Hindlimb muscle (tissue), 1 donor: ENCODE results near the gene PODN. TPM values are rescaled to one million over a fixed set of nuclear protein-coding genes. Genes with fewer than 3 reads are reported as not detected.

ENCODE experiments used
- DNase-seq: peaks from one replicate; pipeline ENCODE4 v3.0.0-alpha.2; 2013
- polyA plus RNA-seq: library from polyadenylated mRNA; unstranded; fragments of 120-200 nt; gene quantifications from one replicate; pipeline ENCODE4 v1.2.1, GENCODE V29; 2013; ENCODE audit not compliant: insufficient read length

The PODN gene
- polyA plus RNA-seq, 1 donor: 8.5 TPM

DNA sequence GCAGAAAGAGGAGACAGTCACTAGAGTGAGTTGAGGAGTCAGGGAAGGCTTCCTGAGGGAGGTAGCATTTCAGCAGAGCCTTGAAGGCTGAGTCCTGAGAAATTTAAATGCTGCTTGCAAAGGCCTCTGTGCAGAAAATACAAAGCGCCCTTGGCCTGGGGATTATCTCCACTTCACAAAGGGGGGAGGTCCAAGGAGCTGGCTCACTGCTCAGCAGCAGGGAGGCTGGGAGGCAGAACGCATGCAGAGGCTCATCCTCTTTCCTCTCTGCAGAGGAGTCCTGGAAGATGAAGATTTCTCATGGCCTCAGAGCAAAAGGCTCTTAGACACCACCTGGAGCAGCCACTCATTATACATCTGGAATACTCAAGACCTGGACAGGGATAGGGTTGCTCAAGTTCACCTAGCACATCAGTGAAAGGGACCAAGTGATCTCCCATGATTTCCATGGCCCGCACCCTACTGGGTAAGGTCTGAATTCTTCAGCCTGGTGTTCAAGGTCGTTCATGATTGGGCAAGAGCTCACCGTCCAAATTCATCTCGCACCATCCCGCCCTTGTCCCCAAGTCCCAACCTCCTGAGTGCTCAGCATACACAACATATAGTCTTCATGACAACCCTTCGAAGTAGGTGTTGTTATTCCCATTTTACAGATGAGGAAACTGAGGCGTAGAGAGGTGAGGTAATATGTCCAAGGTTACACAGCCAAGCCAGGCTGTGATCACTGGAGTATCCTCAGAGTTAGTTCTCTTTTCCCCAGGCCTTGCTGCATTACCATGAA lies 71.4 kb downstream of the PODN start:
- no peak for DNase-seq

DNA sequence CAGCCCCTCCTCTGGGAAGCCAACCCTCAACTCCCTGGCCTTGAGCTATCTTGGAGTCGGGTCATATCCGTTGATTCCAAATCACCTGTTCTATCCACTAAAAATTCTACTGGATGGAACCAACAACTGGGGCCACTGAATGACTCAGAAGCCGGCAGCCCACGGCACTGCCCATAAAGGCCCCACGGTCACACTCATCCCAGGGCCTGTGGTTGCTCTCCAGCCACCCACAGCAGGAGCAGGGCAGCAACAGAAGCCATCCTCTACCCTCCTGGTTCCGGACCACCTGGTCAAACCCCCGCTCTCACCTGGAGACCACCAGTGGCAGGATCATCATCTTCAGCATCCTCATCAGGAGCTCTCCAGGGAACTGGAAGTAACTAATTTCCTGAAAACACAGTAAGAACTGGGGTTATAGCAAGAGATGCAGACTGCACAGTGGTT lies 72.1 kb downstream of the PODN start:
- no peak for DNase-seq

Other genes starting within 250 kb of the PODN start
- 0.06 TPM for gene ZYG11A, start 219.5 kb upstream of the PODN start, polyA plus RNA-seq
- gene ECHDC2, start 140.5 kb upstream of the PODN start, polyA plus RNA-seq: 108 TPM
- gene SCP2, start 134.9 kb upstream of the PODN start, polyA plus RNA-seq: 76.4 TPM
- 0.41 TPM for gene SLC1A7, start 80.4 kb downstream of the PODN start, polyA plus RNA-seq
- 12.9 TPM for gene CPT2, start 134.6 kb downstream of the PODN start, polyA plus RNA-seq
- 59.0 TPM for gene CZIB, start 158.4 kb downstream of the PODN start, polyA plus RNA-seq
- gene MAGOH, start 176.3 kb downstream of the PODN start, polyA plus RNA-seq: 36.3 TPM